SK-N-SH treated with all-trans-retinoic acid at 6 μM for 48 hours (cell line): ENCODE results near the gene RAPGEF4.

Experiments used
- ATAC-seq: fragments of 200-7000 bp; cut with Tn5 transposase; 3 replicates; pipeline ENCODE4 v1.9.1; 2020; ENCODE audit warnings: mild to moderate bottlenecking, moderate library complexity
- ARNTL ChIP-seq: fragments of 450-650 bp; formaldehyde crosslinking; IDR thresholded peaks from 2 replicates; pipeline ENCODE4 v1.5.0; 2020; ENCODE audit warnings: low read depth, mild to moderate bottlenecking, moderate library complexity, borderline replicate concordance
- BACH2 ChIP-seq: fragments of 250-450 bp; sonication (Bioruptor Pico); IDR thresholded peaks from 2 replicates; pipeline ENCODE4 v1.9.0; 2021; ENCODE audit warnings: mild to moderate bottlenecking, borderline replicate concordance
- CSDC2 ChIP-seq: fragments of 250-450 bp; sonication (Bioruptor Pico); IDR thresholded peaks from 2 replicates; pipeline ENCODE4 v1.5.0; 2020; ENCODE audit warnings: mild to moderate bottlenecking, moderate library complexity
- CSRNP3 ChIP-seq: fragments of 250-450 bp; sonication (Bioruptor Pico); IDR thresholded peaks from 2 replicates; pipeline ENCODE4 v1.5.1; 2021; ENCODE audit warnings: mild to moderate bottlenecking, moderate library complexity
- ISL1 ChIP-seq: fragments of 250-450 bp; sonication (Bioruptor Pico); IDR thresholded peaks from 2 replicates; pipeline ENCODE4 v2.1.2; 2022; ENCODE audit warnings: mild to moderate bottlenecking, moderate library complexity
- OSR1 ChIP-seq: fragments of 250-450 bp; sonication (Bioruptor Pico); IDR thresholded peaks from 2 replicates; pipeline ENCODE4 v1.8.0; 2022; ENCODE audit warnings: moderate library complexity, mild to moderate bottlenecking, inconsistent platforms
- POU6F1 ChIP-seq: fragments of 250-450 bp; sonication (Bioruptor Pico); IDR thresholded peaks from 2 replicates; pipeline ENCODE4 v1.8.0; 2021; ENCODE audit warnings: low read depth, mild to moderate bottlenecking, moderate library complexity, borderline replicate concordance
- PPARA ChIP-seq: fragments of 250-450 bp; sonication (Bioruptor Pico); IDR thresholded peaks from 2 replicates; pipeline ENCODE4 v1.5.0; 2020; ENCODE audit warnings: mild to moderate bottlenecking, borderline replicate concordance
- SNAI2 ChIP-seq: fragments of 250-450 bp; sonication (Bioruptor Pico); IDR thresholded peaks from 2 replicates; pipeline ENCODE4 v1.5.0; 2020; ENCODE audit warnings: mild to moderate bottlenecking, moderate library complexity
- TCF4 ChIP-seq: fragments of 250-450 bp; sonication (Bioruptor Pico); IDR thresholded peaks from 2 replicates; pipeline ENCODE4 v1.8.0; 2021; ENCODE audit warnings: mild to moderate bottlenecking, moderate library complexity, borderline replicate concordance
- TOX ChIP-seq: fragments of 250-450 bp; sonication (Bioruptor Pico); IDR thresholded peaks from 2 replicates; pipeline ENCODE4 v1.8.0; 2021; ENCODE audit warnings: mild to moderate bottlenecking, moderate library complexity, borderline replicate concordance
- ZC3H10 ChIP-seq: fragments of 250-450 bp; sonication (Bioruptor Pico); IDR thresholded peaks from 2 replicates; pipeline ENCODE4 v1.5.1; 2021; ENCODE audit warnings: mild to moderate bottlenecking, moderate library complexity
- ZFP3 ChIP-seq: fragments of 250-450 bp; sonication (Bioruptor Pico); IDR thresholded peaks from 2 replicates; pipeline ENCODE4 v1.5.0; 2020; ENCODE audit warnings: mild to moderate bottlenecking, moderate library complexity
- ZFP30 ChIP-seq: fragments of 450-650 bp; formaldehyde crosslinking; IDR thresholded peaks from 2 replicates; pipeline ENCODE4 v1.5.0; 2022; ENCODE audit warnings: mild to moderate bottlenecking, moderate library complexity
- ZNF565 ChIP-seq: fragments of 450-650 bp; formaldehyde crosslinking; conservative IDR thresholded peaks from 2 replicates; pipeline ENCODE4 v1.5.0; 2020; ENCODE audit warnings: low read depth, mild to moderate bottlenecking, moderate library complexity
- ZNF70 ChIP-seq: fragments of 450-650 bp; formaldehyde crosslinking; IDR thresholded peaks from 2 replicates; pipeline ENCODE4 v1.5.0; 2020; ENCODE audit warnings: mild to moderate bottlenecking, moderate library complexity
- ZNF8 ChIP-seq: fragments of 450-650 bp; formaldehyde crosslinking; IDR thresholded peaks from 2 replicates; pipeline ENCODE4 v1.5.0; 2020; ENCODE audit warnings: mild to moderate bottlenecking, moderate library complexity
- TF ChIP-seq, protein P1 (sequence below): fragments of 250-450 bp; sonication (Bioruptor Pico); IDR thresholded peaks from 2 replicates; pipeline ENCODE4 v1.5.0; 2020; ENCODE audit warnings: mild to moderate bottlenecking, moderate library complexity
- TF ChIP-seq, protein P2 (sequence below): fragments of 250-450 bp; sonication (Bioruptor Pico); IDR thresholded peaks from 2 replicates; pipeline ENCODE4 v1.5.1; 2020; ENCODE audit warnings: low read depth, mild to moderate bottlenecking, moderate library complexity

The RAPGEF4 gene

GRCh38 chr2:172988728-172989127 lies 253.1 kb downstream of the RAPGEF4 start:
- no peak for ATAC-seq
- TF ChIP-seq ZFP3 (CRISPR knock-in tag) (no peak), ARNTL (CRISPR knock-in tag) (no peak), ZNF70 (CRISPR knock-in tag) (no peak), PPARA (CRISPR knock-in tag) (no peak), OSR1 (no peak), ZNF8 (CRISPR knock-in tag) (no peak), TCF4 (CRISPR knock-in tag) (no peak), CSDC2 (CRISPR knock-in tag) (no peak), SNAI2 (no peak), TOX (CRISPR knock-in tag) (no peak), CSRNP3 (CRISPR knock-in tag) (no peak)
- TF ChIP-seq, protein P1, sequence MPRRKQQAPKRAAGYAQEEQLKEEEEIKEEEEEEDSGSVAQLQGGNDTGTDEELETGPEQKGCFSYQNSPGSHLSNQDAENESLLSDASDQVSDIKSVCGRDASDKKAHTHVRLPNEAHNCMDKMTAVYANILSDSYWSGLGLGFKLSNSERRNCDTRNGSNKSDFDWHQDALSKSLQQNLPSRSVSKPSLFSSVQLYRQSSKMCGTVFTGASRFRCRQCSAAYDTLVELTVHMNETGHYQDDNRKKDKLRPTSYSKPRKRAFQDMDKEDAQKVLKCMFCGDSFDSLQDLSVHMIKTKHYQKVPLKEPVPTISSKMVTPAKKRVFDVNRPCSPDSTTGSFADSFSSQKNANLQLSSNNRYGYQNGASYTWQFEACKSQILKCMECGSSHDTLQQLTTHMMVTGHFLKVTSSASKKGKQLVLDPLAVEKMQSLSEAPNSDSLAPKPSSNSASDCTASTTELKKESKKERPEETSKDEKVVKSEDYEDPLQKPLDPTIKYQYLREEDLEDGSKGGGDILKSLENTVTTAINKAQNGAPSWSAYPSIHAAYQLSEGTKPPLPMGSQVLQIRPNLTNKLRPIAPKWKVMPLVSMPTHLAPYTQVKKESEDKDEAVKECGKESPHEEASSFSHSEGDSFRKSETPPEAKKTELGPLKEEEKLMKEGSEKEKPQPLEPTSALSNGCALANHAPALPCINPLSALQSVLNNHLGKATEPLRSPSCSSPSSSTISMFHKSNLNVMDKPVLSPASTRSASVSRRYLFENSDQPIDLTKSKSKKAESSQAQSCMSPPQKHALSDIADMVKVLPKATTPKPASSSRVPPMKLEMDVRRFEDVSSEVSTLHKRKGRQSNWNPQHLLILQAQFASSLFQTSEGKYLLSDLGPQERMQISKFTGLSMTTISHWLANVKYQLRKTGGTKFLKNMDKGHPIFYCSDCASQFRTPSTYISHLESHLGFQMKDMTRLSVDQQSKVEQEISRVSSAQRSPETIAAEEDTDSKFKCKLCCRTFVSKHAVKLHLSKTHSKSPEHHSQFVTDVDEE (CRISPR knock-in tag), result no peak
- TF ChIP-seq, all 23 proteins: peak for 0

- TF ChIP-seq ZFP30 (CRISPR knock-in tag) (no peak), TOX (CRISPR knock-in tag) (no peak), ZFP3 (CRISPR knock-in tag) (no peak), ISL1 (no peak), OSR1 (no peak), CSDC2 (CRISPR knock-in tag) (no peak), ZC3H10 (CRISPR knock-in tag) (no peak), POU6F1 (CRISPR knock-in tag) (no peak), SNAI2 (no peak), BACH2 (CRISPR knock-in tag) (no peak), ZNF565 (CRISPR knock-in tag) (no peak), TCF4 (CRISPR knock-in tag) (no peak)
- TF ChIP-seq, protein P1 (CRISPR knock-in tag), result no peak
- TF ChIP-seq, protein P2, sequence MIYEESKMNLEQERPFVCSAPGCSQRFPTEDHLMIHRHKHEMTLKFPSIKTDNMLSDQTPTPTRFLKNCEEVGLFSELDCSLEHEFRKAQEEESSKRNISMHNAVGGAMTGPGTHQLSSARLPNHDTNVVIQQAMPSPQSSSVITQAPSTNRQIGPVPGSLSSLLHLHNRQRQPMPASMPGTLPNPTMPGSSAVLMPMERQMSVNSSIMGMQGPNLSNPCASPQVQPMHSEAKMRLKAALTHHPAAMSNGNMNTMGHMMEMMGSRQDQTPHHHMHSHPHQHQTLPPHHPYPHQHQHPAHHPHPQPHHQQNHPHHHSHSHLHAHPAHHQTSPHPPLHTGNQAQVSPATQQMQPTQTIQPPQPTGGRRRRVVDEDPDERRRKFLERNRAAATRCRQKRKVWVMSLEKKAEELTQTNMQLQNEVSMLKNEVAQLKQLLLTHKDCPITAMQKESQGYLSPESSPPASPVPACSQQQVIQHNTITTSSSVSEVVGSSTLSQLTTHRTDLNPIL (CRISPR knock-in tag), result no peak
- no peak for ATAC-seq
Observed at GRCh38 chr2:172991031-172991430, 255.4 kb downstream of the RAPGEF4 start.

- TF ChIP-seq BACH2 (CRISPR knock-in tag), result no peak
- TF ChIP-seq PPARA (CRISPR knock-in tag), result no peak
- no peak for ATAC-seq
Observed at GRCh38 chr2:172993139-172993538, 257.5 kb downstream of the RAPGEF4 start.
